ENCODE measurements around the gene IRGQ.

DNA sequence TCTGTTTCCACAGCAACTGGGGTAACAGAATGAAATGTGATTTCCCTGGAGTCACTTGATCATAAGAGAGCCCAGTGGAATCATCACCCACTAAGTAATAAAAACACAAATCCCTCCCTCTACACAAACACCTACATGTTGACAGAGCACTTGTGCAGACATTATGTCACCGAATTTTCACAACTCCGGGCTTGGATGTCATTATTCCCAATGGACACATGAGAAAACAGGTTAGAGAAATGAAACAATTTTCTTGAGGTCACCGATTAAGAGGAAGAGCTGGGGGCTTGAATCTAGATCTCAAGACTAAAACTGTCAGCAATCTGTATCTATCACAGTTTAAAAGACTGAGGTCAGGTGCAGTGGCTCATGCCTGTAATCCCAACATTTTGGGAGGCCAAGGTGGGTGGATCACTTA lies 23.8 kb downstream of the IRGQ start:
- TF ChIP-seq, protein P1, sequence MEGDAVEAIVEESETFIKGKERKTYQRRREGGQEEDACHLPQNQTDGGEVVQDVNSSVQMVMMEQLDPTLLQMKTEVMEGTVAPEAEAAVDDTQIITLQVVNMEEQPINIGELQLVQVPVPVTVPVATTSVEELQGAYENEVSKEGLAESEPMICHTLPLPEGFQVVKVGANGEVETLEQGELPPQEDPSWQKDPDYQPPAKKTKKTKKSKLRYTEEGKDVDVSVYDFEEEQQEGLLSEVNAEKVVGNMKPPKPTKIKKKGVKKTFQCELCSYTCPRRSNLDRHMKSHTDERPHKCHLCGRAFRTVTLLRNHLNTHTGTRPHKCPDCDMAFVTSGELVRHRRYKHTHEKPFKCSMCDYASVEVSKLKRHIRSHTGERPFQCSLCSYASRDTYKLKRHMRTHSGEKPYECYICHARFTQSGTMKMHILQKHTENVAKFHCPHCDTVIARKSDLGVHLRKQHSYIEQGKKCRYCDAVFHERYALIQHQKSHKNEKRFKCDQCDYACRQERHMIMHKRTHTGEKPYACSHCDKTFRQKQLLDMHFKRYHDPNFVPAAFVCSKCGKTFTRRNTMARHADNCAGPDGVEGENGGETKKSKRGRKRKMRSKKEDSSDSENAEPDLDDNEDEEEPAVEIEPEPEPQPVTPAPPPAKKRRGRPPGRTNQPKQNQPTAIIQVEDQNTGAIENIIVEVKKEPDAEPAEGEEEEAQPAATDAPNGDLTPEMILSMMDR (IDR thresholded peaks at IDR 0.05), result no peak
- TF ChIP-seq POLR2A (IDR thresholded peaks at IDR 0.05), result no peak
